GM06990 (cell line): ENCODE results near the gene RAB9A.

Source experiments
- DNase-seq: peaks from one replicate; pipeline ENCODE4 v3.0.0-alpha.2; 2011; ENCODE audit not compliant: insufficient read length; ENCODE audit errors: extremely low read depth
- H3K27me3 ChIP-seq: replicated peaks from 2 replicates; pipeline ENCODE4 v1.6.0; 2011; ENCODE audit warnings: low read length; ENCODE audit not compliant: control insufficient read depth, insufficient read depth
- H3K36me3 ChIP-seq: 2 replicates; pipeline ENCODE4 v1.5.1; 2011; ENCODE audit warnings: low read length; ENCODE audit not compliant: control insufficient read depth, insufficient read depth
- H3K4me3 ChIP-seq: replicated peaks from 2 replicates; pipeline ENCODE4 v1.5.1; 2011; ENCODE audit warnings: low read depth, mild to moderate bottlenecking, control low read depth, low read length
- TF ChIP-seq, protein P1 (sequence below): IDR thresholded peaks from 2 replicates; pipeline ENCODE4 v1.5.1; 2011; ENCODE audit warnings: low read length, control low read depth, mild to moderate bottlenecking, inconsistent platforms; ENCODE audit not compliant: insufficient read depth, poor library complexity, severe bottlenecking

Gene RAB9A

DNA sequence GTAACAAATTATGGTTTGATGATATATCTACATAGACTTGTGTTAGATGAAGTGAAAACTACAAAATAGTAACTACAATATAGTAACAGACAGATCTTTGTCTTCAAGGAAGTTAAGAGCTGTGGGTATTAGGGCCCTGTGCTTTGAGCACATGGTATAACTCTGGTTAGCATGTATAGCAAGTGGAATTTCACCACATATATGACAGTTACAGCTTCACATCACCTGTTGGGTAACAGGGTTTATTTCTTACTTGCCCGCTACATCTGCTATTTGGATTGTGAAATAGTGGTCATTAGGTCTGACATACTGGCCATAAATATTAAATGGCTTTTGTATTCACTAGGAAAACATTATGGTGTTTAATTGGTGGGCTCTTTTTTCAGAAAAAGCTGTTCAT lies 65.8 kb downstream of the RAB9A start:
- Histone ChIP-seq H3K36me3 (peaks cover 3% of the 10 kb centered on the region), H3K4me3 (no peak overlapping the region), H3K27me3 (no peaks in the 10 kb centered on the region)
- TF ChIP-seq, protein P1, sequence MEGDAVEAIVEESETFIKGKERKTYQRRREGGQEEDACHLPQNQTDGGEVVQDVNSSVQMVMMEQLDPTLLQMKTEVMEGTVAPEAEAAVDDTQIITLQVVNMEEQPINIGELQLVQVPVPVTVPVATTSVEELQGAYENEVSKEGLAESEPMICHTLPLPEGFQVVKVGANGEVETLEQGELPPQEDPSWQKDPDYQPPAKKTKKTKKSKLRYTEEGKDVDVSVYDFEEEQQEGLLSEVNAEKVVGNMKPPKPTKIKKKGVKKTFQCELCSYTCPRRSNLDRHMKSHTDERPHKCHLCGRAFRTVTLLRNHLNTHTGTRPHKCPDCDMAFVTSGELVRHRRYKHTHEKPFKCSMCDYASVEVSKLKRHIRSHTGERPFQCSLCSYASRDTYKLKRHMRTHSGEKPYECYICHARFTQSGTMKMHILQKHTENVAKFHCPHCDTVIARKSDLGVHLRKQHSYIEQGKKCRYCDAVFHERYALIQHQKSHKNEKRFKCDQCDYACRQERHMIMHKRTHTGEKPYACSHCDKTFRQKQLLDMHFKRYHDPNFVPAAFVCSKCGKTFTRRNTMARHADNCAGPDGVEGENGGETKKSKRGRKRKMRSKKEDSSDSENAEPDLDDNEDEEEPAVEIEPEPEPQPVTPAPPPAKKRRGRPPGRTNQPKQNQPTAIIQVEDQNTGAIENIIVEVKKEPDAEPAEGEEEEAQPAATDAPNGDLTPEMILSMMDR = no peak
- DNase-seq = no peak

DNA sequence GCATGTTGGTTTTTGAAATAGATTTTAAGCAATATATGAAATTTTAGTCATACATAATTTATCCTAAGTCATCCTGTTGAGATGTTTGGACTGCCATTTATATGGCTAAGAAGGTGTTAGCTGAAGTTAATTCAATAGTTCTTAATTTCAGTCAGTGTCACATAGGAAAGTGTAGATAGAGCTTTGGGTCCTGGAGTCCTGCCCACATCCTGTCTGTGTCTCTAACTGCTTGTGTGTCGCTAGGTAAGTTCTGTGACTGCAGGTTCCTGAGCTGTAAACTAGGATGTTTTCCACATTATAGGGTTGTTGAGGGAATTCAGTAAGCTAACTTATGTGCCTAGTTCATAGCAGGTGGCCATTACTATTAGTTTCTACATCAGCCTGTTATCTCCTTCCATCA lies 66.3 kb downstream of the RAB9A start:
- no peak overlapping the region for H3K4me3 ChIP-seq
- H3K27me3 ChIP-seq = no peaks in the 10 kb centered on the region
- H3K36me3 ChIP-seq = peaks cover 3% of the 10 kb centered on the region
- no peak for DNase-seq
- TF ChIP-seq, protein P1 = no peak

DNA sequence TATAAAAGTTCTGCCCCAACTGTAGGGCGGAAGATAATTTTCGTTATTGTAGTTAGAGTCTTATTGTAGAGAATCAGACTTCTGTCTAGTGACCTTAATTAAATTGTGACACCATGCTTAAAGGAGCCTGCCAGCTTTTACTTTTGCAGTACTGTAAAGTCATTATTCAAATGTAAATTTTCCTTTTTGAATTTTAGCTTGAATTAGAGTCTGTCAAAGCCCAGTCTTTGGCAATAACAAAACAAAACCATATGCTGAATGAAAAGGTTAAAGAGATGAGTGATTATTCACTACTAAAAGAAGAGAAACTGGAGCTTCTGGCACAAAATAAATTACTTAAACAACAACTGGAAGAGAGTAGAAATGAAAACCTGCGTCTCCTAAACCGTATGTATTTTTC lies 67.5 kb downstream of the RAB9A start:
- TF ChIP-seq, protein P1 = no peak
- no peak overlapping the region for H3K4me3 ChIP-seq
- H3K36me3 ChIP-seq = peaks cover 5% of the 10 kb centered on the region

DNA sequence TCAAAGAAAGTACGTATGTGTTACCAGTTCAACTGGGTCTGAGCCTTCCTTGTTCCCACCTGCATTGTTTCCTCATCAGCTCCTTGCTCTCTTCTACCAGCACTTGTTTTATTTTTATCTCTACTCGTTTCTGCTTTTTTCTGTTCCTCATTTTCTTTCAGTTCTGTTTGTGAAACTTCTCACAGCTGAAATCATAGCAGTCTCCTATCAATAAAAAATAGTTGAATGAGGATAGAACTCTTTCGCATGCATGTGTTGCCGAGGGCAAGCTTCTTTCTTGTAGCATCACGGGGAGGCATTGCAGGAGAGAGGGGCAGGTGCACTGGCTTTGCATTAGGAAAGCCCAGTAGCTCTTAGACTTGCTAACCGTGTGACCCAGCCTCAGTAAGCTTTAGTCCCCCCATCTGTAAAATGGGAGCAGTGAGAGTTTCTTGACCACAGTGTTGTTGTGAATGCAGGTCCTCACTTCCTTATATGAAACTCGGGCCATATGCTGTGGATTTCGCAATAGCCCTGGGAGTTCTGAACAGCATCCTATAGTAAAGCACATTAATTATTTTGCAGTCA lies 70.3 kb downstream of the RAB9A start:
- Histone ChIP-seq H3K36me3 (peaks cover 7% of the 10 kb centered on the region), H3K27me3 (no peaks in the 10 kb centered on the region), H3K4me3 (no peak overlapping the region)
- TF ChIP-seq, protein P1 = no peak
- peak; percentile 76 for DNase-seq

More for the DNA sequence above, 67.5 kb downstream of the RAB9A start:
- no peak for DNase-seq
- no peaks in the 10 kb centered on the region for H3K27me3 ChIP-seq
